Astrocyte (in vitro differentiated cells and primary cell): ENCODE results near the gene SOAT2. TPM values are rescaled to one million over a fixed set of nuclear protein-coding genes. Genes with fewer than 3 reads are reported as not detected.

Experiments
- DNase-seq: peaks from one replicate; pipeline ENCODE4 v3.0.0-alpha.2; 2010; ENCODE audit warnings: low read depth
- FAIRE-seq: peaks from 2 replicates; lab custom pipeline; 2011; peaks lifted over from hg19 to GRCh38; lab: Jason Lieb, UNC
- H2AFZ ChIP-seq: 2 replicates; pipeline ENCODE4 v1.6.0; 2012; ENCODE audit warnings: low read depth, low read length, inconsistent platforms
- H3K27ac ChIP-seq: 2 replicates; pipeline ENCODE4 v1.5.1; 2011; ENCODE audit warnings: low read depth, low read length, inconsistent platforms
- H3K27me3 ChIP-seq: 2 replicates; pipeline ENCODE4 v1.6.0; 2011; ENCODE audit warnings: low read length, inconsistent platforms; ENCODE audit not compliant: insufficient read depth
- H3K36me3 ChIP-seq: 2 replicates; pipeline ENCODE4 v1.5.1; 2011; ENCODE audit warnings: low read length, inconsistent platforms; ENCODE audit not compliant: insufficient read depth
- H3K4me1 ChIP-seq: 2 replicates; pipeline ENCODE4 v1.5.1; 2011; ENCODE audit warnings: low read length, inconsistent platforms; ENCODE audit not compliant: insufficient read depth
- H3K4me2 ChIP-seq: 2 replicates; pipeline ENCODE4 v1.6.0; 2012; ENCODE audit warnings: low read length, inconsistent platforms
- H3K4me3 ChIP-seq: 2 replicates; pipeline ENCODE4 v1.5.1; 2011; ENCODE audit warnings: low read depth, mild to moderate bottlenecking, low read length, inconsistent platforms; ENCODE audit not compliant: insufficient read depth
- H3K79me2 ChIP-seq: 2 replicates; pipeline ENCODE4 v1.6.0; 2012; ENCODE audit warnings: mild to moderate bottlenecking, low read length, inconsistent platforms; ENCODE audit not compliant: insufficient read depth
- H3K9ac ChIP-seq: 2 replicates; pipeline ENCODE4 v1.6.0; 2012; ENCODE audit warnings: mild to moderate bottlenecking, low read length, inconsistent platforms
- H3K9me3 ChIP-seq: 2 replicates; pipeline ENCODE4 v1.5.1; 2012; ENCODE audit warnings: low read depth, mild to moderate bottlenecking, low read length, inconsistent platforms; ENCODE audit not compliant: insufficient read depth
- H4K20me1 ChIP-seq: 2 replicates; pipeline ENCODE4 v1.6.0; 2012; ENCODE audit warnings: low read length, inconsistent platforms; ENCODE audit not compliant: insufficient read depth
- H3K27ac Mint-ChIP-seq: one replicate; pipeline ENCODE4 v1.8.0; 2021; ENCODE audit warnings: mild to moderate bottlenecking, mixed read lengths; ENCODE audit not compliant: unreplicated experiment
- H3K27me3 Mint-ChIP-seq: one replicate; pipeline ENCODE4 v1.8.0; 2021; ENCODE audit warnings: low read depth, mixed read lengths; ENCODE audit not compliant: unreplicated experiment
- H3K36me3 Mint-ChIP-seq: one replicate; pipeline ENCODE4 v1.8.0; 2021; ENCODE audit warnings: low read depth, mixed read lengths; ENCODE audit not compliant: unreplicated experiment
- H3K4me1 Mint-ChIP-seq: one replicate; pipeline ENCODE4 v1.8.0; 2021; ENCODE audit warnings: low read depth, mixed read lengths; ENCODE audit not compliant: unreplicated experiment
- H3K4me3 Mint-ChIP-seq: one replicate; pipeline ENCODE4 v1.8.0; 2021; ENCODE audit warnings: mild to moderate bottlenecking, moderate library complexity, mixed read lengths; ENCODE audit not compliant: unreplicated experiment
- H3K9me3 Mint-ChIP-seq: one replicate; pipeline ENCODE4 v1.8.0; 2021; ENCODE audit warnings: mild to moderate bottlenecking, mixed read lengths; ENCODE audit not compliant: unreplicated experiment
- CTCF ChIP-seq: IDR thresholded peaks from 2 replicates; pipeline ENCODE4 v1.5.1; 2011; ENCODE audit warnings: low read depth, mild to moderate bottlenecking, inconsistent platforms, low read length, moderate library complexity; ENCODE audit not compliant: insufficient read depth
- EZH2 ChIP-seq: IDR thresholded peaks from 2 replicates; pipeline ENCODE4 v1.6.1; 2012; ENCODE audit warnings: mild to moderate bottlenecking, low read length, inconsistent platforms; ENCODE audit not compliant: insufficient read depth
- total RNA-seq: library from RNA; stranded (reverse); gene quantifications from 2 replicates; pipeline ENCODE4 v1.2.1, GENCODE V29; 2021

The SOAT2 gene
- total RNA-seq, 1 donor from 2014 or later = not detected

GRCh38 chr12:53115891-53116648 lies 12.8 kb downstream of the SOAT2 start:
- Histone ChIP-seq H3K4me1 (no peaks in the 10 kb centered on the region), H3K4me3 (no peak overlapping the region), H3K4me2 (no peak overlapping the region), H3K79me2 (no peaks in the 10 kb centered on the region), H3K36me3 (no peaks in the 10 kb centered on the region), H2AFZ (no peak overlapping the region), H3K9me3 (no peaks in the 10 kb centered on the region), H4K20me1 (no peaks in the 10 kb centered on the region), H3K27ac (no peak overlapping the region), H3K9ac (no peak overlapping the region), H3K27me3 (no peaks in the 10 kb centered on the region)
- DNase-seq (no peak), FAIRE-seq (no peak)
- H3K27me3 Mint-ChIP-seq = peaks cover 19% of the 10 kb centered on the region
- no peak overlapping the region for H3K4me3 Mint-ChIP-seq
- TF ChIP-seq CTCF (no peak), EZH2 (no peak)
- H3K36me3 Mint-ChIP-seq = peaks cover 2% of the 10 kb centered on the region
- no peak overlapping the region for H3K27ac Mint-ChIP-seq
- no peaks in the 10 kb centered on the region for H3K9me3 Mint-ChIP-seq
- H3K4me1 Mint-ChIP-seq = no peaks in the 10 kb centered on the region

- no peaks in the 10 kb centered on the region for H3K79me2 ChIP-seq
- Mint-ChIP-seq H3K9me3 (peaks cover 6% of the 10 kb centered on the region), H3K27ac (no peak overlapping the region), H3K27me3 (peaks cover 18% of the 10 kb centered on the region), H3K36me3 (peaks cover 2% of the 10 kb centered on the region), H3K4me1 (peaks cover 4% of the 10 kb centered on the region), H3K4me3 (no peak overlapping the region)
- no peak overlapping the region for H3K4me2 ChIP-seq
- FAIRE-seq (no peak), DNase-seq (no peak)
- H3K9ac ChIP-seq = no peak overlapping the region
- H3K9me3 ChIP-seq = no peaks in the 10 kb centered on the region
- H4K20me1 ChIP-seq = no peaks in the 10 kb centered on the region
- TF ChIP-seq CTCF = no peak
- TF ChIP-seq EZH2 = no peak
- H3K4me1 ChIP-seq = peaks cover 9% of the 10 kb centered on the region
- H2AFZ ChIP-seq = no peak overlapping the region
- no peak overlapping the region for H3K4me3 ChIP-seq
- no peaks in the 10 kb centered on the region for H3K36me3 ChIP-seq
- H3K27me3 ChIP-seq = no peaks in the 10 kb centered on the region
- no peak overlapping the region for H3K27ac ChIP-seq
These were observed 15.5 kb downstream of the SOAT2 start for GRCh38 chr12:53118751-53119300.
